HT1080 (cell line): ENCODE measurements around the gene EHBP1. TPM values are rescaled to one million over a fixed set of nuclear protein-coding genes. Genes with fewer than 3 reads are reported as not detected.

Experiments used
- DNase-seq: peaks from one replicate; pipeline ENCODE4 v3.0.0-alpha.2; 2015; ENCODE audit warnings: low read depth
- total RNA-seq: library from RNA; depleted of rRNA; stranded (reverse); fragments of >200 nt; shearing (Covaris generic); gene quantifications from 2 replicates; pipeline ENCODE4 v1.2.3, GENCODE V29; 2014

EHBP1 gene
- total RNA-seq, 1 experiment from 2014 or later = 26.3 TPM

DNA sequence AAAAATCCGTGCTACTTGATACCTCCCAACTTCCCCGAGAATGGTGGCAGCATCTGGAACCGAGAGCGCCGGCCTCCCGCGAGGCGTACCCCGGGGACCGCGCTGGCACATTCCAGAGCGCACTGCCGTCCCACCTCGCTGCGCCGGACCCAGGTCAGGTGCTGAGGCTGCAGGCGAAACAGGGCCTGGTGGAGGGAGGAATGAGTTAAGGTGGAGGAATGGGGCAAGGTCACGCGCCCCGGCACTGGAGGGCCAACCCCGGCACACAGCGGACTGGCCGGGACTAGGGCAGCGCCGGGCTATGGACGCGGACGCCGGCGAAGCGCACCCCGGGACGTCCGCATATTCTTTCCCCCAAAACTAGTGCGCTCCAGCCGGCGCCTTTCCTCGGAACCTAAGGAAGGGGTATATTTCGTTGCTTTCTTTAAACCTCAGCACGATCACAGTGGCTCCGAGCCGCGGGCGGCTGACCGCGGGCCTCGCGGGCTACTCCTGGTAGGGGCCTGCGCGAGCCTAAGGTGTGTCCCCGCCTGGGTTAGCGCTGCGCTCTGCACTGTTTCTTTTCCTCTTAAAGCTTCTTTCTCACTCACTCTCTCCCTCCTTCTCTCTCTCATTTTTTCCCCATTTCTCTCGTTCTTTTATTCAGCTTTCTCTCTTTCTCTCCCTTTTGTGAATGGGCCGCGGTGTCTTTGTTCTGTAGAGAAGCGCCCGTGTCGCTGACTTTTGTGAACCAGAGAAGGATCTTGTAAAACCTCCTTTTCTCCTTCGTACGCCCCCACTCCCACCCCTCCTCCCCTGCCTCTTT, 343.1 kb downstream of the EHBP1 start:
- DNase-seq = no peak

DNA sequence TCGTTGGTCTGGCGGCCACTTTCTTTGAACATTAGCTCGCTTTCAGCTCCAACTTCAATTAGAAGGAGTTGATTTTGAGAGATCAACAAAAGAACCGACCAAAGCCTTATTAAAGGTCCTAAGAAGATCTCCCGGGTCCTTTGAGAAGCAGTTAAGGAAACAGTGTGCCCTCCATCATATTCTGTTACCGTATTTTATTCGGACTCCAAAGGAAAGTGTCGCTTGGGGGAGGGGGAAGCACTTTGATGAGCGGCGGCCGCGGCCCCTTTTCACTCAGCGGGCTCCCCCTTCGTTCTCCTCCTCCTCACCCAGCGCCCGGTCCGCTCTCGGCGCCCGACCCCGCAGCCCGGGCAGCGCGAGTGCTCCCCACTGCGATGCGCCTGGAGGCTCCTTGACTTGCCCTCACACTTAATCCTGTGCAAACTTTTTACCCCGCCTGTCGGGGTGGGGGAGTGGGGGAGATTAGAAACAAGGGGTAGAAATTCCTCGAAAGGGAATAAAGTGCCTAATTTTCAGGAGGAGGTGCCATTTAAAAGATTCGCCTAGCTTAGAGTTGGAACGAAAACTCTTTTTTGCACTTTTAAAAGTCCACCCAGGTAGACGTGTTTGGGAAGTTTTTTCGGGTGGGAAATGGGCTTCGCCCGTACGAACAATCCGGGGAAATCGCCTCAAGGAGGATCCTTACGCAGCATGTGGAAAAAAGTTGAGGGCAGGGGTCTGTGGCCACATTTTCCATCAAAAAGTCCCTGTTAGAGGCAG, 343.9 kb downstream of the EHBP1 start:
- no peak for DNase-seq

DNA sequence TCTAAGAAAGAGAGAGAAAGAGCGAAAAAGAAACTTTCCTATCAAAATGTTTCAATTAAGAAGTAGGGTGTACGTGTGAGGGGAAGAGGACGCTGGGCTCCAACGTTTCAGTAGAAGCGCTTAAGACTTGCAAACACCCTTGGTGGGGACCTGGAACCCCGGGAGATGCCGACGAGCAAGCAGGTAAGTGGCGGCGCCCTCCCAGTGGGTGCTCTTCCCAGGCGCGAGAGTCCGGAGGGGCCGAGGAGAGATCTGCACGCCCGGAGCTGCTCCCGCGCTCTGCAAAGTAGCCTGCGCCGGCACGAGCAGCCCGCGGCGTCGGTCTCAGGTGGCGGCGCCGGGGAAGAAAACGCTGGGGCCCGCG, 344.4 kb downstream of the EHBP1 start:
- DNase-seq = no peak

DNA sequence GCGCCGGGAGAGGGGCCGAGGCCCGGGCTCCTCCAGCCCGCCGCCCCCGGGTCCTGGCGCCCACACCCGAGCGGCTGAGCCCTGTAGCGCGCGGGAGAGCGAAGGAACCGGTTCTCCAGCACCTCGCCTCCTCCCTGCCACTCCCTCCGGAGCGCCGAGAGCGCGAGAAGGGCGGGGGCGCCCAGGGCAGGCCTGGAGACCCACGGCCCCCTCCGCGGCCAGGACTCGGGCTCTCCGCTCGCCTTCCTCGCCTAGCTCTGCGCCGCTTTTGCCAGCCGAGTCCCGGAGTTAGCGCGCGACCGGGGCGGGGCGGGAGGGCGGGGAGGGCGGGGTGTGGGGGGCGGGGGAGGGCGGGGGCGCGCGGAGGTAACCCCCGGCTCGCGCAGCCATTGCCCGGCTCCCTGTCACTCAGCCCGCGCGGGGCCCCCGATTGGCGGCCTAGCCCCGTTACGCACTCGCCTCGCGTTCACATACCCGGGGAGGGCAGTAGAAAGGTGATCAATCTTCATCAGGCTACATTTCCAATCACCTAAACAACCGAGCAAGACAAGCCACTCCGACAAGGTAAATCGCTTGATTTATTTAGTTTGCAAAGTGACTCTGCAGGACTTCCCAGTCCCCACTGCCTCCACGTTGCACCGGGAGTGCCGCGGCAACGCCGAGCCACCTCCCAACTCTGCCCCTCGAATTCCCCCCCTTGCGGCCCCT, 345.0 kb downstream of the EHBP1 start, which contains the start of gene OTX1:
OTX1 (plus strand) TSS at position 497 of the 708 bp plus-strand sequence. CDS start 2,161 bp downstream, outside the sequence.
- no peak for DNase-seq

DNA sequence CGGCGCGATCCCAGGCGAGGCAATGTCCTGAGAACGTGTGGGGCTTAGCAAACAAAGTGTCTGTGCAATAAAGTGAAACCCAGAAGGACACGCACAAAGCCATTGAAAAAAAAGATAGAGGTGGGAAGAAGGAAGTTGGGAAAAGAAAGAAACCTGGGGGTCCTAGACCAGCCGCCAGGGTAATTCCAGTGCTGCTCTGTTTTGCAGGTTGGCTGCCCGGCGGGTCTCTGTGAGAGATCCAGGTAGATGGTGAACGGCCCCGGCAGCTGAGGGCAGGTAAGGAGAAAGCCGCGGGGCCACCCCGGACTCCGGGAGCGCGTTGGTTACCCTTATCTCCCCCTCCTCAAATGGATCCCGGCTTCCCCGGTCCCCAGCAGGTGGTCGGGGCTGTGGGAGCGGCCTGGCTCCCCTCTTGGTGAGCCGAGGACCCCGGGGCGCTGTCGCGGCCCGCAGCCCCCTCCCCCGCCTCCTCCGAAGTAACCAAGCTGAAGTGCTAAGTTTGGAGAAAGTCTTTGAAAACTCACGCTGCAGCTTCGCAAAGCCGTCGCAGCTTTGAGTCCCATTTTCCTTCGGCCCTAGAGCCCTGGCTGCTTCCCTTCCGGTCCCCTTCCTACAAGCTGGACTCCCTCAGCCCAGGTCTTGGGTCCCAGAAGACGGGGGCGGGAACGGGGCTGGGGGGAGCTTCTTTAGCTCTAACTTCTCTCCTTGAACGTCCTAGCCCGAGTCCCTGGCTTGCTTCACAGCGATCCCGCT, 345.7 kb downstream of the EHBP1 start:
- DNase-seq = no peak

DNA sequence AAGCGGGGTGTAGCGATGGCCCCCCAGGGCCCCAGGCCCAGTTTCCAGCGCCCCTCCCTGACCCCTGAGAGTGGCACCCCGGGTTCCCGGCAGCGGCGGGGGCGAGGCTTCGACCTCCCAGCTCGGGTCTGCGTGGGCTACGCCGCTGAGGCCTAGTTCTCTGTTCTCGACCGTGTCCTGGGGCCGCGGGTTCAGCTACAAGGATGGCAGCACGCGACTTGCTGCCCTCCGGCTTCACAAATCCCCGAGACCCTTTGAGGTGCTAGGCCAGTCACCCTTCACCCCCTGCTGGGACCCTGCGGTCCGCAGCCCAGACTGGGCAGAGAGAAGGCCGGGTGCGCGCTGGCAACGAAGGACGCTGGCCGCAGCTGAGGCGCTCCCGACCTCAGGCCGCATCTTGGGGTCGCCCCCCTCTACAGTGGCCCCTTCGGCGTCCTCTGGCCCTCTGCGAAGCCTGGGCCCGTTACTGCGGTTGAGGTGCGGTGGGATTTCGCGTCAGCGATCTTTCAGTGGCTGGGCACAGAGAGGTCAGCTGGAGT, 346.4 kb downstream of the EHBP1 start:
- no peak for DNase-seq

DNA sequence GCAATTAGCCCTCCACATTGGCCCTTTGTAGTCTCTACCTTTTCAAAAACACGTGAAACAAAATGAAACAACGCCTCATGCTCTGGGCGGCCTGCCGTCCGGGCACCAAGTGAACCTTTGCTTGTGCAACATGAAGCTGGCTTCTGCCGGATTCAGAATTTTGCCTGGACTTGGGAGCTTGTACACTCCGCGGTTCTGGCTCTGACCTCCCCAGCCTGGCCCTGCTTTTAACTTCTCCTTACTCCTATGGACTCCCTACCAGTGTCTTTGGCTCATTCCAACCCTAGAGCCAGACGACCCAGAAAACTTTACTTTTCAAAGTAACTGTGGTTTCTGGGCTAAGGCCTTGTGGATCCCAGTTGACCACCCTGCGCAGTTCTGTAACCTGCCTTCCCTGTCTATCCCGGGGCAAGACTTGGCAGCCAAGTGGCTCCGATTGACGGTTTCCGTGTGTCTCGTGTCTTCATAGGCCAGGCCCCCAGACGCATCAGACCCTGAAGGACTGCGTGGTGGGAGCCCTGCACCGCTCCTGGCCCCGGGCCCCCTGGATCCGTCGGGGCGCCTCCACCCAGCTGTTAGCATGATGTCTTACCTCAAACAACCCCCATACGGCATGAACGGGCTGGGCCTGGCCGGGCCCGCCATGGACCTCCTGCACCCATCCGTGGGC, 347.0 kb downstream of the EHBP1 start:
- no peak for DNase-seq

DNA sequence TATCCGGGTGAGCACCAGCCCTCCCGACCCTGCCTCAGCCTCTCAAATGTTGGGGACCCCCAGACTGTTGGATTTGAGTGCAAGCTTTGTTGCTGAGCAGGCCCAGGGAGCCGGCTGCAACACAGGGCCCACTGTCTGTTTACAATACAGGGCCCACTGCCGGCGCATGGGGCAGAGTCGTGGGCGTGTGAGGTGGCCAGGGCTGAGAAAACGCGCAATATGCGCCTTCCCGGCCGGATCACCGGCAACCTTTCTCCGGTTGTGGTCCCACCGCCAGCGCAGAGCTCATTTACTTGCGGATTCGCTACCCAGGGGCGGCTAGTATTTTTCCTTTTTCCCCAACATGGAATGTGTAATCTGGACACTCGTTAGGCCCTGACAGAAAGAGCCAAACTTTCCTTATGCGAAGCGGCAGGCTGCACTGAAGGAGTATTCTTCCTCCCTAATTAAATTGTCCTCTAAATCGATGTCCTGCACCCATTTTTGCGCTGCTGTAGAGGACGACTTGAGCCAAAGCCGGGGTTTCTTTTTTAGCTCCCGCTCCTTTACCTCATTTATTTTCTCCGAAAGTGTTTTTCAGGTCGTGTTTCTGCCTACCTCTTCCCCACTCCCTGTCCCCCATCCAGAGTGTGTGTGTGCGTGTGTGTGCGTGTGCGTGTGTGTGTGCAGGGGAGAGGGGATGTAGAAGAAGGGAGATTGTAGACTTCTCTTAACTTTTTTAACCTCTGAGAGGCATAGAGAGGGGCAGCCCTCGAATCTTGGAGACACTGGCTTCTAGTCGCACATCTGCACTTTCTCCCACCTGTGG, 347.8 kb downstream of the EHBP1 start:
- DNase-seq = no peak

DNA sequence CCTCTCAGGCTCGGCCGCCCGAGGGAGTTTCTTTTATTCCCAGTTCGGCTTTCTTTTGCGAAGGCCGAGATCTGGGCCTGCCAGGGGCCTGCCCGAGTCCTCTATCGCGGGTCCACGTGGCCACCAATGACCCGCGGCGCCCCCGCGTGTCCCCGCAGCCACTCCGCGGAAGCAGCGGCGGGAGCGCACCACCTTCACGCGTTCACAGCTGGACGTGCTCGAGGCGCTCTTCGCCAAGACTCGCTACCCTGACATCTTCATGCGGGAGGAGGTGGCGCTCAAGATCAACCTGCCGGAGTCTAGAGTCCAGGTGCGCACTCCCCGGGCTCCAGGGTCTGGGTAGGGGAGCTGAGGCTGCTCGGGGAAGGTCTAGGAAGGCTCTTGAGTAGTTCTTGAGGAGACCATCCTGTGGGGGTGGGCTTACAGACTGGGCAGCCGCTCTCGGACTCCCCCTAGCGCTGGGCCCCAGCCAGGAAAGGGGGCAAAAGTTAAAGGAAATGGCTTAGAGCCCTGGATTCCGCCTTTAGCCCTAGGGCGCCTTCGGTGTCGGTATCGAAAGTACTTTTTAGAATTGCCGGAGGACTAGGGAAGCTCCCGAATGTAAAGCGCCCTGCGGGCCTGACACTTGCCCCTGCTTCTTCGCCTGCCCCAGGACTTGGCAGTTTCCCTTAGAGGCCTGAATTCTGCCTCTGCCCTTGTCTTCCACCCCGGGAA, 348.5 kb downstream of the EHBP1 start:
- no peak for DNase-seq

DNA sequence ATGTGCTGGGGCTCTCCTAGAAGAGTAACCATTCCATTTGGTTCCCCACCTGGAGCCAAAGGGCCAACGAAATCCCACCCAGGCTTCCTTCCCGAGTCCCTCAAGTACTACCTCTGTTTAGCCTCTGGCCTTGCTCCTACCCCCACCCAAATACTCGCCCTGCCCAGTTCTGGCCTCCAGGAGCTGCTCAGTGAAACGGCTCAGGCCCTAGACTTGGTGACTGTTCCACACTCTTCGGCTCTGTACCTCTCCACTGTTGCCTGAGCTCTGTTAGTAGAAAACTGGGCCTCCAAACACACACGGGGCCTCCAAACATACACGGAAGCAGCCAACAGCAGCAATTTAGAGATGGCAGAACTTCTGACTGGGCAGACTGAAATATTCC, 349.3 kb downstream of the EHBP1 start:
- no peak for DNase-seq

DNA sequence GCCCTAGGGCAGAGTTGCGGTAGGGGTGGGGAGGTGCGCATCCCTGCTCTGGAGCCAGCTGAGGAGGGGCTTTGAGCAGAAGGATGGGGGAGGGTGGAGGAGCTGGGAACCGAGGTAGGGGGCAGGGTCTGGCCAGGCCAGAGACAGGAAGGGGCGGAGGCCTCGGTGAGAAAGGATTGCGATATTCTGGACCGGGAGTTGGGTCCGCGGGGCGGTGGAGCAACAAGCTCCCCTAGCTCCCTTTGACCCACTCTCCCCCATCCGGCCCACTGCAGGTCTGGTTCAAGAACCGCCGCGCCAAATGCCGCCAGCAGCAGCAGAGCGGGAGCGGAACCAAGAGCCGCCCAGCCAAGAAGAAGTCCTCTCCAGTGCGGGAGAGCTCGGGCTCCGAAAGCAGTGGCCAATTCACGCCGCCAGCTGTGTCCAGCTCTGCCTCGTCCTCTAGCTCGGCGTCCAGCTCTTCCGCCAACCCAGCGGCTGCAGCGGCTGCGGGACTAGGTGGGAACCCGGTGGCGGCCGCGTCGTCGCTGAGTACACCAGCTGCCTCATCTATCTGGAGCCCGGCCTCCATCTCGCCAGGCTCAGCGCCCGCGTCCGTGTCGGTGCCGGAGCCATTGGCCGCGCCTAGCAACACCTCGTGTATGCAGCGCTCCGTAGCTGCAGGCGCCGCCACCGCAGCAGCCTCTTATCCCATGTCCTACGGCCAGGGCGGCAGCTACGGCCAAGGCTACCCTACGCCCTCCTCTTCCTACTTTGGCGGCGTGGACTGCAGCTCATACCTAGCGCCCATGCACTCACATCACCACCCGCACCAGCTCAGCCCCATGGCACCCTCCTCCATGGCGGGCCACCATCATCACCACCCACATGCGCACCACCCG, 350.0 kb downstream of the EHBP1 start:
- no peak for DNase-seq

DNA sequence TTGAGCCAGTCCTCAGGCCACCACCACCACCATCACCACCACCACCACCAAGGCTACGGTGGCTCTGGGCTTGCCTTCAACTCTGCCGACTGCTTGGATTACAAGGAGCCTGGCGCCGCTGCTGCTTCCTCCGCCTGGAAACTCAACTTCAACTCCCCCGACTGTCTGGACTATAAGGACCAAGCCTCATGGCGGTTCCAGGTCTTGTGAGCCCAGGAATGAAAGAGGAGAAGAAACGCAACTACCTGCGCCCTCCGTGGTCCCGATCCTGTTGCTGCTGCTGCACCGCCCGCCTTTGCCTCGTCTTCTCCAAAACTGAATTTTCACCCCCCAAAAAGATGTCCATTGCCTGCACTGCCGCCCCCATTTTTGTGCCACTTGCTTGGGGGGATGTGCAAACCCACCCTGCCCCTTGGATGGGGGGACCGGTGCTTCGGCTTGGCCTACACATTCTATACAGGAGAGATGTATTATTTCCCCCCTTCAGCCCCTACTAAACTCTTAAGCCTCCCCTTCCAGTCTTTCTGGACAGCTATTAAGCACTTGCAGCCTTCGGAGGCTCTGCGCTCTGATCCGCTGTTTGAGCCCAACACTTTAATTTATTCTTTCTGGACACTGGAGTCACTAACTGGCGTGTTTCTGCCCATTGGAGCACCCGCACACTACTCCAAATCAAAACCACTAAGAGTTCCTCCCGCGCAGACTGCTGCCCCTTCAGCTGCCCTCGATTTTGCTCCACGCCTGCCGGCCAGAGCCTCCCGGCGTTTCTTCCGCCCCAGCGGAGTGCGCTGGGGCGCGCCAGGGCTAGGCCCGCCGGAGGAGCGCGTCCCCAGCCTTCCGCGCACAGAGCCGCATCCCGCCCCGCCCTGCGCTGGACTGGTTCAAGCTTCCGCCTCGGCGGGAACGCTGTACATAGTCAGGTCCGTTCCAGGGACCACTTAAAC, 350.9 kb downstream of the EHBP1 start:
- no peak for DNase-seq

DNA sequence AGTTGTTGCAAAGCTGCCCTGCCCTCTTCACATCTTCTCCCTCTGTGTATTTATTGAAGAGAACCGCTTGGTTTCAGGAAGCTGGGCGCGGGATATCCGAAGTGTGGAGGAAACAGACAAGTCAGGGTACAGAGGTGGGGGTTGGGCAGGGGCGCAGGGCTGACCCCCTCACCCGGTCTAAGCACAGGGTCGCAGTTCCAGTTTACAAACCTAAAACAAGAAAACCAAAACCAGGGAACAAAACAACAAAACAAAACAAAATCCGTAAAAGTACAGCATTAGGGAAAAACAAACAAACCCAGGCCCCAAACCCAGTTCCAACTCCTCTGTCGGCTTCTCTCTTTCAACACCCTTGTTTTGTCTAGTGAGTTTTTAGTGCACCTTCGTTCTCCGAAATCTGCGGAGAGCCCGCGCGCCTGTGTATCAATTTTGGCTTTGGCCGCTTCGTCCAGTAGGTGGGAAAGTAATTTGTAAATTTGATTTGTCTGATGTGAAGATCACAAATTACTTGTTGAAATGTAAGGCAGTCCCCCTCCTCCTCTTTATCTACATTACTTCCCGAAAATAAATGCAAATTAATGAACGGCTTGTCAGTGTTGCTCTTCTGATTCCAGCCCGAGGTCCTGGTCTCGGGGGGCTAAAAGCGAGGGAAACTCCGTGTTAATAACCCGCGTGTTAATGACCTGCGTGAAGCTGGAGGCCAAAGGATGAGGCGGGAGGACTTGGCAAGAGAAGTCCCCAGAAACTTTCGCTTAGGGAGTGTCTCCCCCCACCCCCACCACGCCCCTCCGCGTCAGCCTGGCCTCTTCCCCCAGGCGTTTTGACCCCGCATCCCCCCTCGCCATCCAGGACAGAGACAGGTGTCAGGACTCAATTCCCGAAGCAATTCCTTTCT, 352.0 kb downstream of the EHBP1 start:
- no peak for DNase-seq

DNA sequence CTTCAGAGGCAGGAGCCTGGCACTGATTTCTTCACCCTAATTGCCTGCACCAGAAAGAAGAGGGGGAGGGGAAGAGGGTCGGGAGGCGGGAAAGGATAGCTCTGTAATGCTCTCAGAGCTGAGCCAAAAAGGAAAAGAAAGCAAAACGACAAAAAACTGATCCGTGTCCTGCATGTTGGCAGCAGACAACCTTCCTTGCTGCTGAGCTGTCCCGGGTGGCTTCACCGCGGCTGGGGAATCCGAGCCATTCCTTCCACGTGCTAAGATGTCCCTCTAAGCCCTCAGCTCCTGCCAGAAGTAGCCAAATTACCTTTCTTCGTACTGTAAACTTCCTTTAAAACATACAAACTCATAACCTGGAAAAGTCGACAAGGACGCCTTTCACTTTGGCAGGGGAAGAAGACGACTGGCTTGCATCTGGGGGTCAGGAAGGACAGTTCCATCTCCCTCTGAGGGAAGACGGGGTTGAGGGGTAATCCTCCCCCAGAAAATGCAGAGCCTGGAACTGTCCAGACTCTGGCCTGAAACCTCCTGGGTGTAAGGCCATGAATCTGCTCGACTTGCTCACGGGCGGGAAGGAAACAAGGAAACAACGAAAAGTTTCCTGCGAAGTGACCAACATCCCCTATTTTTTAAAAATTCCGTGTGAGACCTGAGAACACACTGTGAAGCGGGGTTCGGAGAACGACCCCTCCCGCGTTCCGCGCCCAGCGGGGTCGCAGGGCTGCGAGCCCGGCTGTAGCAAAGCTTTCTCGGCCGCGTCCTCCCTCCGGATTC, 352.8 kb downstream of the EHBP1 start:
- no peak for DNase-seq
